DMS114 treated with DMSO at 0.1 percent for 48 hours (cell line): Measurements from ENCODE around the gene CSMD2.

Experiments
- DNase-seq: peaks from one replicate; lab custom pipeline; 2025; ENCODE audit not compliant: unreplicated experiment; lab: John Stamatoyannopoulos, UW

The CSMD2 gene

DNA sequence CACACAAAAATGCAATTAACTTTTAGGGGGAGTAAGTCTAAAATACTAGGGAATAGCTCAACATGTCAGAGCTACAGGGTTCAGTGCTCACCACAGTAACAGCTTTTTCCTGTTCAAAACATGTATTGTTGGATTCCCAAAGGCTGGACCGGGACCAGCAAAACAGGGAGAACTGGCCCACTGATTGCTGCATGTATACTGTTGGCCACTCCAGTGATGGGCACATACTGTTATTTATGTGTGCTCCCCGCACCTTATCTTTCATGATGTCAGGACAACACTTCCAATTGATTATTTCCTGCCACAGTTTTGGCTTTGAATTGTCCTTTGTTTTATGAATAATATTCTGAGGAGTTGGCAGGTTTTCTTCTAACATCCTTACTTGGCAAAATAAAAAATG is 250.5 kb downstream of the CSMD2 start:
- DNase-seq, result no peak

GRCh38 chr1:33908324-33908956 is 256.6 kb downstream of the CSMD2 start:
- DNase-seq, result no peak

DNA sequence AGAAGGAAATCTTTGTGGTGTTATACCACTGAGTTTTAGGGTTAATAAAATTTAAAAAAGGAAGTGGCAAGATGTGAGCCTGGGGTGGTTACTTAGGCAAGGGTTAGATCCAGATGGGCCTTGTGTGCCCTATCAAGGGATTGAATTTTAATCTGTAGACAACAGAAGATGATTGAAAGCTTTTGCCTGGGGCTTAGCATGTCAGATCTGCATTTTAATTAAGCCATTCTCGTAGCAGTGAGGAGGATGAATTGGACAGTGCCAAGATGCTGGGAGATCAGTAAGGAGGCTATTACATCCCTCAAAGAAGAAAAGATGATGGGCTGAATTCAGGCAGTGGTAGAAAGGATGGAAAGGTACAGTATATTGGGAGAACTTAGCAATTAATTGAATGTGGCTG is 258.9 kb downstream of the CSMD2 start:
- DNase-seq, result no peak

GRCh38 chr1:33905241-33905640 is 259.8 kb downstream of the CSMD2 start:
- DNase-seq, result no peak

- no peak for DNase-seq
Measured at GRCh38 chr1:33903210-33903589, 261.8 kb downstream of the CSMD2 start.

DNA sequence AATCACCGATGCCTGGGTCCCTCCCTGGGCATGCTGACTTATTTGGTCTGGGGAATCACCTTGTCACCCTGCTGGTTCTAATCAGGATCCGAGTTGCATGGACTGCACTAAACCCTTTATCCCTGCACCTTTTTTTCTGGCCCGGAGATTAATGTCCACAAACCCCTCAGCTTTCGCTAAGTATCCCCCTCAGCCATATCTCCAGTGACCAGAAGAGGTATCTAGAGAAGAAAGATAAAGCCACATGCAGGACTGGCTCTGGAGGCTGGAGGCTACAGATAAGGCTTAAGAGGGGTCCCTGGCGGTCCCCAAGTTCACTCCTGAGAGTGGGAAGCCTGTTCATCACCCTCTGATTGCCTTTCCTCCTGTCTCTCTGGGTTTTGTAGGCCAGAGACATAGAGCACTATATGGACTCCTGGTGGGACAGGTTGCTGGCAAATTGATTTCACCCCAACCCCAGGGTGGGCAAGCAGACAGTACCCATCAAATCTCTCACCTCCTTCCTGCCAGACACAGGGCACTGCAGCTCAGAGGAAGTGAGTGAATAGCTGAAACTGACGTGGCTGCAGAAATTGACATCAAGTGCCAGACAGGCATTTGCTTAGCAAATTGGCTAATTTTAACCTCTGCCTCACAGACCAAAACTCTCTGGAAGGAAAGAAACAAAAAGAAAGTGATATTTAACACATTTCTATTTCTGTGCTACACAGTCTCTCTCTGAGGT is 262.4 kb downstream of the CSMD2 start:
- no peak for DNase-seq

DNA sequence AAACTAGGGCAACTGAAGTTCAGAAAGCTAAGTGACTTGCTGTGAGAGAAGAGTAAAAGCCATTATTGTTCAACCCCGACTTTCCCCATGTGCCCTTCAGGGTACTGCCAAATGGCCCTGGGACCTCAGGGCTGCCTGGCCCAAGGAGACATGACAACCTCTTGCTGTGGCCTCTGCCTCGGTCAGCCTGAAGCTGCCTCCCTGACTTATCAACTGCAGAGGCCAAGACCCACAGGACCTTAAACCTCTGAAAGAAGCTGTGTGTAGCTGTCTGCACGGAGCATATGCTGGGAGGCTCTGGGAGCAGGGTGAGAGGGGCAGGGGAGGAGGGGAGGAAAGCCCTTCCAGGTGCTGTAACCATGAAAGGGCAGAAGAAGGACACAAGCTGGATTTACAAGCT is 265.3 kb downstream of the CSMD2 start:
- no peak for DNase-seq

GRCh38 chr1:33898881-33899280 is 266.1 kb downstream of the CSMD2 start:
- no peak for DNase-seq

DNA sequence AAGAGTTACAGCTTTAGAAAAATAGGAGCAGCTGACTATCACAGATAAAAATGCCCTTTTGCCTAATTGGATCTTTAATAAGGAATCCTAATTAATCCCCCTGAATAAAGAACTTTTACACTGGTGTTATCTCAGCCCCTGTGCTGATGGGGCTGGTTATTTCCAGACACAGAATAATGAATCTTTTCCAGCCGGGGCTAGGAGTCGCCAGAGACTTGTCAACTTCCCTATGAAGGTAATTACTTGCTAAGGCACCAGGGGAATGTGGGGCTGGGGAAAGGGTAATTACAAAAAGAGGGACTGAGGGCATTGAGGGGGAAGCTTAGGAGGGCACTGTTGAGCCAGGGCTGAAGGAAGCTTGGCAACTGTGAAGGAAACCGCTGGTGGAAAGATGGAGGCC is 266.6 kb downstream of the CSMD2 start:
- DNase-seq, result no peak

DNA sequence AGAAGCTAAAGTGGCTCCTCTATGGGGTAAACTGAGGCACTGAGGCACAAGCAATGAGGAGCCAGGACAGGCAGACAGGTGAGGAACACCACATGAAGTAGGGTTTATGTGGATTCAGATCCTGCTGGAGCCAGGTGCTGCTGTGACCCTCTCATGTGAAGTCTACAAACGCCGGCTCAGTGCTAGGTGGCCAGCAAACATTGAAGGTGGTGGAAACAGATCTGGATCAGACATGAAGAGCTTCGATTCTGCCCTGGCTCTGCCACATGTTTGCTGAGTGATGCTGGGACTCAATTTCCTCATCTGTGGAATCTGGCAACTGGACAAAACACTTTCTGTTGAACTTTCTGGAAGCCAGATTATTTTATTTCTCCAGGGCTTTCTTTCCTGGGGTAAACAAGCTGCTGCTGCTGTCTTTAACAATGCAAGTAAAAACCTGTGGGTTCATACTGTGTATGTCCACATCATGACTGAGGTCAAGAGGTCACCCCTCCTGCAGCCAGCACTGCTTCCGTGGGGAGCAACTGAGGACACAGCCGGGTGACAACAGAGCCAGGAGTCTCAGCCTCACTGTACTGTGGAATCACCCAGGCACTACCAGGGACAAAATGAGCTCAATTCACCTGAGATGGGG is 267.8 kb downstream of the CSMD2 start:
- no peak for DNase-seq

DNA sequence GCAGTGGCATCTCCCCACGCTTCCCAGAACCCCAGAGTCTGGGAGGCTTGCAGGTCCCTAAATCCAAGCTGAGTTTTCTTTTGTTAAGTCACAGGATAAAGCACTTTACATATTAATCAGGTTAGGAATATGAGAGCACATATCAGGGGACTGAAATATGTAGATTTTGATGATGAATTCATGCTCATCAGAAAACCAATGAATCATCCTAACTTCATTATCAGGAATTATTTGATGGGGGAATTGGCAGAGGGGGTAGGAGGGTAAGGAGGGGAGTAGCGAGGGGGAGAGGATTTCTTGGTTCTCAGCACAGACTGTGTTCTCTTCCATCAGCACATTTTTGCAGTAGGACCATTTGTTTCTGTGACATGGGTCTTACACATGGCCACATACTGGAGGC is 269.1 kb downstream of the CSMD2 start:
- DNase-seq, result no peak

DNA sequence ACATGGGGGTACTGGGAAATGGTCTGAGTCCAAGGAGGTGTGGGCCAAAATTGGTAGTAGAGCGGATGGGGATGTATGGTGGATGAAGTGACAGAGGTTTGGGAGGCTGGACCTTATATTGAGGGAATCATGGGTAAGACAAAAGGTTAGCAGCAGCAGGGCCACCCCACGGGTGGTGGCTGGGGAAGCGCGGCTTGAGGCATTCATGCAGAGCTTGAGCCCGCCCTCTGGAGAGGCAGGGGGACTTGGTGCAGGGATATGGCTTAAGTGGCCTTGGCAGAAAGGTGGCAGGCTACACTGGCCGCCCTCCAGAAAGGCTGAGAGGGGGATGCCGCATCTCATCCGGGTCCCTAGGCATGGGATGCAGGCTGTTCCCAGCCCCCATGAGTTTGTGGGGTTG is 269.6 kb downstream of the CSMD2 start:
- DNase-seq, result no peak

- DNase-seq, result no peak
Measured at GRCh38 chr1:33893147-33893830, 271.7 kb downstream of the CSMD2 start.

DNA sequence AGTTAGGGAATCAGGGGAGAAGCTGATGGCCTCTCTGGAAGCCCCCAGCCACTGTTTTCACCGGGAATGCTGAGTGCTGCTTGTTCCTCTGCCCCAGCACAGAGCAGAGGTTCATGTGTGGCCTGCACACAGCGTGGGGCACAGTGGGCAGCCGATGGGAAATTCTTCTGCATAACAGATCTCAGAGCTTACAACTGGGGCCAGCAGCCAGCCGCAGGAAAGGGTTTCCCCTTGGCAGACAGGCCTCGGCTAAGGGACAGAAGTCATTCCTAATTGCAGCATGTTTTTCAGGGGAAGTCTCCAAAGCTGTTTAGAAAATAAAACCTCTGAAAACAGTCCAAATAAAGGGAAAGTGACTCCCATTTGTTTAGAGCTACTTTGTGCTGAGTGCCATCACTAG is 278.5 kb downstream of the CSMD2 start:
- no peak for DNase-seq

- DNase-seq, result no peak
Measured at GRCh38 chr1:33880305-33880704, 284.7 kb downstream of the CSMD2 start.

GRCh38 chr1:33878392-33878791 is 286.6 kb downstream of the CSMD2 start:
- no peak for DNase-seq

GRCh38 chr1:33876970-33877650 is 287.9 kb downstream of the CSMD2 start:
- no peak for DNase-seq

GRCh38 chr1:33875862-33876261 is 289.2 kb downstream of the CSMD2 start:
- DNase-seq, result no peak

DNA sequence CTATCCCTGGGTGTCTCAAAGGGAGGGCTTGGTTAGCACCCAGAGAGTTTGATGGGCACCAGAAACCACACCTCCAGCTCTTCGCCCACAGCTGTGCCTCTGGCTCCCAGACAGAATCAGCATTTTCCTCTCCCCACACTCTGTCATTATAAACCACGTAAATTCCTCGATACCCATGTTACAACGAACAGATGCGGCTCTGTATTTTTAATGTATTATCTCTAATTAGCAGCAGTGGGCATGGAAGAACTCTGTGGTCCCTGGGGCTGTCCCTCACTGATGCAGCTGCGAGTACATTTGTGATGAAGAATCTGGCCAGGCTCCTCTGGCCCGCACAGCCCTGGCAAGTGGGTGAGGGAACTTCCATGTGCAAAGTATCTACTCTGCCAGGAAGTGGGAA is 290.4 kb downstream of the CSMD2 start:
- no peak for DNase-seq

DNA sequence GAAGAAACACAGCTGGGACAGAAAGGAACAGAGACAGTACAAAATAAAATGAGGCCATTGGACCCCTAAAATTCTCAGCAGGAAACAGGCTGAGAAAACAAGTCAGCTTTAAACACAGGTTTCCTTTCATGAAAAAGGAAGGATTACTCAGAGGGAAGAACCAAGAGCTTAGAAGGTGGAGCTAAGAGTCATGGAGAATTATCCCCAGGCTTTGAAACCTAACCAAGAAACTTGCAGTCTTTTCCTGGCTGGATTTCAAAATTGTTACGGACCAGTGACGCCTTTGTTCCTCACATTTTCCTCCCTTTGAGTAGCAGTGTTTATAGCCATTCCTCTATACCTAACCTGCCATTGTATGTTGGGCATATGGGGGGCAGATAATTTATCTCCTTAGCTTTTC is 292.3 kb downstream of the CSMD2 start:
- no peak for DNase-seq

- DNase-seq, result no peak
Measured at GRCh38 chr1:33872275-33872674, 292.8 kb downstream of the CSMD2 start.
